Neuronal stem cell (in vitro differentiated cells): ENCODE measurements around the gene PHC2.
A peak's percentile ranks its signal among the peaks of the same experiment; 100 is the strongest.

ENCODE experiments used
- DNase-seq: peaks from one replicate; pipeline ENCODE4 v3.0.0-alpha.2; 2013; ENCODE audit warnings: low spot score
- H2AFZ ChIP-seq: one replicate; pipeline ENCODE4 v1.6.1; 2013; ENCODE audit warnings: mild to moderate bottlenecking, low read length, inconsistent platforms
- H2AK5ac ChIP-seq: 2 replicates; pipeline ENCODE4 v1.6.1; 2013; ENCODE audit warnings: low read depth, mild to moderate bottlenecking, inconsistent platforms, low read length, moderate library complexity, mixed read lengths
- H2BK120ac ChIP-seq: 2 replicates; pipeline ENCODE4 v1.6.1; 2013; ENCODE audit warnings: low read depth, mild to moderate bottlenecking, inconsistent platforms, low read length, moderate library complexity, mixed read lengths
- H2BK12ac ChIP-seq: one replicate; pipeline ENCODE4 v1.6.1; 2013; ENCODE audit warnings: low read length, inconsistent platforms
- H2BK15ac ChIP-seq: 2 replicates; pipeline ENCODE4 v1.6.1; 2013; ENCODE audit warnings: mild to moderate bottlenecking, low read length, inconsistent platforms, mixed read lengths
- H2BK5ac ChIP-seq: one replicate; pipeline ENCODE4 v1.6.1; 2013; ENCODE audit warnings: inconsistent platforms, mild to moderate bottlenecking, low read length, moderate library complexity
- H3K14ac ChIP-seq: one replicate; pipeline ENCODE4 v1.6.1; 2013; ENCODE audit warnings: low read length, inconsistent platforms
- H3K18ac ChIP-seq: 2 replicates; pipeline ENCODE4 v1.6.1; 2013; ENCODE audit warnings: low read length, inconsistent platforms
- H3K23ac ChIP-seq: 2 replicates; pipeline ENCODE4 v1.6.1; 2013; ENCODE audit warnings: low read depth, mild to moderate bottlenecking, mixed read lengths, low read length, inconsistent platforms; ENCODE audit not compliant: poor library complexity
- H3K27ac ChIP-seq: replicated peaks from 3 replicates; pipeline ENCODE4 v1.5.1; 2013; ENCODE audit warnings: low read length, inconsistent platforms
- H3K27me3 ChIP-seq, 3 experiments: 2 replicates each; pipeline ENCODE4 v1.6.1; 2013; ENCODE audit warnings: low read length in 3 of 3, mild to moderate bottlenecking in 2 of 3, inconsistent platforms in 1 of 3, low read depth in 1 of 3, mixed read lengths in 1 of 3, moderate library complexity in 1 of 3; ENCODE audit not compliant: control insufficient read depth in 3 of 3, insufficient read depth in 3 of 3
- H3K36me3 ChIP-seq, 2 donors: replicated peaks in 1 of 2; 2 replicates each; pipeline ENCODE4 v1.6.1; 2013; ENCODE audit warnings: low read length in 2 of 2; ENCODE audit not compliant: control insufficient read depth in 2 of 2, insufficient read depth in 2 of 2
- H3K4ac ChIP-seq: 2 replicates; pipeline ENCODE4 v1.6.1; 2013; ENCODE audit warnings: inconsistent platforms, mild to moderate bottlenecking, low read length, moderate library complexity
- H3K4me1 ChIP-seq, 2 donors: 1 replicate in 1 of 2; 2 replicates in 1 of 2; pipeline ENCODE4 v1.6.1; 2013; ENCODE audit warnings: low read length in 2 of 2, low read depth in 1 of 2; ENCODE audit not compliant: control insufficient read depth in 2 of 2, insufficient read depth in 1 of 2
- H3K4me2 ChIP-seq: one replicate; pipeline ENCODE4 v1.6.1; 2013; ENCODE audit warnings: mild to moderate bottlenecking, low read length, inconsistent platforms; ENCODE audit not compliant: insufficient read depth, poor library complexity, severe bottlenecking
- H3K4me3 ChIP-seq, 2 donors: 2 replicates each; pipeline ENCODE4 v1.5.1; 2013; ENCODE audit warnings: low read length in 2 of 2, mild to moderate bottlenecking in 2 of 2, inconsistent platforms in 1 of 2, moderate library complexity in 1 of 2
- H3K79me1 ChIP-seq: one replicate; pipeline ENCODE4 v1.6.1; 2013; ENCODE audit warnings: low read depth, mild to moderate bottlenecking, inconsistent platforms, low read length, moderate library complexity
- H3K9ac ChIP-seq: one replicate; pipeline ENCODE4 v1.6.1; 2013; ENCODE audit warnings: mild to moderate bottlenecking, low read depth, low read length, inconsistent platforms; ENCODE audit not compliant: poor library complexity
- H3K9me3 ChIP-seq, 2 donors: replicated peaks in 1 of 2; 2 replicates each; pipeline versions ENCODE3 to v1.6.1; 2013; ENCODE audit warnings: low read length in 2 of 2, mild to moderate bottlenecking in 2 of 2, inconsistent platforms in 1 of 2, low read depth in 1 of 2, mixed read lengths in 1 of 2, moderate library complexity in 1 of 2; ENCODE audit not compliant: control insufficient read depth in 2 of 2, insufficient read depth in 1 of 2
- H4K8ac ChIP-seq: one replicate; pipeline ENCODE4 v1.6.1; 2013; ENCODE audit warnings: low read depth, mild to moderate bottlenecking, inconsistent platforms, low read length, moderate library complexity
- H4K91ac ChIP-seq: one replicate; pipeline ENCODE4 v1.6.1; 2013; ENCODE audit warnings: low read length, low read depth, mild to moderate bottlenecking, inconsistent platforms; ENCODE audit not compliant: poor library complexity
- WGBS, 2 donors: extraction: QIAGEN DNeasy Blood & Tissue Kit; methylation state at CpG; one replicate each; pipeline ENCODE4 v1.1.7; 2013; ENCODE audit warnings: missing lambda C conversion rate in 2 of 2, mixed read lengths in 1 of 2; ENCODE audit not compliant: insufficient read length in 2 of 2, insufficient replicate concordance in 1 of 2; ENCODE audit errors: extremely low coverage in 2 of 2; 5-methylcytosine and 5-hydroxymethylcytosine counted together

Gene PHC2

DNA sequence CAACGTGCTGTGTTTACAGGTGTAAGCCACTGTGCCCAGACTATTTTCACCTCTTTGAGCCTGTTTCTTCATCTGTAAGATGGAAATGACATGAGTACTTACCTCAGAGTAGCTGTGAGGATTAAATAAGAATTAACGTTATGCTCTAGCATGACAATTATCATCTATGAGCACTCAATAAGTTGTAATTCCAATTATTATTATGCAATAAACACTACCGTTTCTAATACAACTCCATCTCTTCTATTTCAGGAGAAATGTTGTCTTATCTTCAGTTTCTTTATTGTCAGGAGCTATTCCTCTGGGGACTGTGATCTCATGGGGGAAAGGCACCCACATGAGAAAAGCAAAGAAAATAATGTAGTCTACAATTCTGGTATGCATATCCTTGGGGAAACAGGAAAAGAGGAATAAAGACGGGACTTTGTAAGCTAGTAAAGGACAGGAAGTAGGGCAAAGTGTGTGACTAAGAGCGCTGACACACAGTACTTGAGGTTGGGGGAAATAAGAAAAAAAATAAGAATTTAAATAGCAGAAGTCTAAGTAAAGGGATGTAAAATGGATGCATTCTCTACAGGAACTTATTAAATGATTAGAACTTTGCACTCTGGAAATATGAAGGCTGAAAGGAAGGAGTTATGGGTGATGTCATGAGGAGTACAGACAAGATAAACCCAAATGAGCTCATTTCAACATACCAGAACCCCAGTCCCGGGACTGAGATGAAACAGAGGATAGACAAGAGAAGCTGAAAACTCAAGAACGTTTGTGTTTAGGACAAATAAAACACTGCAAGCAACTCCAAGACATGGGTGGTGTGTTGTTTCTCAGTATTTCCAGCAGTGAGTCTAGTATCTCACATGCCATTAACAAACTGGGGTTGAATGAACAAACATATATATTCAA, 9.8 kb downstream of the PHC2 start:
- no peak overlapping the region for H2AK5ac ChIP-seq
- H2BK5ac ChIP-seq, result no peak overlapping the region
- no peak overlapping the region for H3K4me2 ChIP-seq
- no peaks in the 10 kb centered on the region for H3K36me3 ChIP-seq
- no peak overlapping the region for H2AFZ ChIP-seq
- DNase-seq, result no peak
- no peak overlapping the region for H3K4ac ChIP-seq
- WGBS, 2 donors, result no CpG with 5 or more reads among the region's 7 CpGs
- H3K4me3 ChIP-seq, result no peak overlapping the region
- peaks cover 2 to 18% of the 10 kb centered on the region in 2 donors for H3K9me3 ChIP-seq
- H2BK120ac ChIP-seq, result no peak overlapping the region
- no peaks in the 10 kb centered on the region for H3K27me3 ChIP-seq
- H2BK15ac ChIP-seq, result no peak overlapping the region
- H3K14ac ChIP-seq, result no peak overlapping the region
- no peak overlapping the region for H4K8ac ChIP-seq
- no peak overlapping the region for H4K91ac ChIP-seq
- peaks cover 0 to 10% of the 10 kb centered on the region in 2 donors for H3K4me1 ChIP-seq
- H3K79me1 ChIP-seq, result no peaks in the 10 kb centered on the region
- no peak overlapping the region for H3K9ac ChIP-seq
- H3K18ac ChIP-seq, result no peak overlapping the region
- H3K23ac ChIP-seq, result no peak overlapping the region
- no peak overlapping the region for H3K27ac ChIP-seq
- H2BK12ac ChIP-seq, result no peak overlapping the region

DNA sequence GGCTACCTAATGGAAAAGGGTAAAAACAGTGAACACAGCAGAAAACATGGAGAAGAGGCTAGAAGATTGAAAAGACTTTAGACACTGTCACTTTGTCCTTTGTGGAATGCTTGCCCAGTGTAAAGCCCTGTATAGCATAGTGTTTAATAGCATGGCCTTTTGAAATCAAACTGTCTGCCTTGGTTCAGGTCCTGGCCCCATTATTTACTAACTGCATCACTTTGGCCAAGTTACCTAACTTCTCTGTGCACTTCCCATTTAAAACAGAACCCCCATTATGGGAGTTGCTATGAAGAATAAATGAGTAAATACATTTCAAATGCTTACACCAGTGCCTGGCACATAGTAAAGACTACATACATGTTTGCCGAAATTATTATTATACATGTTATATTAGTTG, 12.1 kb downstream of the PHC2 start:
- no peak overlapping the region for H3K23ac ChIP-seq
- H2BK5ac ChIP-seq, result no peak overlapping the region
- H3K4me1 ChIP-seq, result peaks cover 0 to 6% of the 10 kb centered on the region in 2 donors
- no peak overlapping the region for H3K9ac ChIP-seq
- H4K8ac ChIP-seq, result no peak overlapping the region
- H2BK12ac ChIP-seq, result no peak overlapping the region
- H3K79me1 ChIP-seq, result no peaks in the 10 kb centered on the region
- no peak overlapping the region for H3K14ac ChIP-seq
- no peak overlapping the region for H3K27ac ChIP-seq
- no peak overlapping the region for H3K18ac ChIP-seq
- DNase-seq, result no peak
- no peak overlapping the region for H3K4me3 ChIP-seq
- H3K36me3 ChIP-seq, result no peaks in the 10 kb centered on the region
- no peak overlapping the region for H3K4ac ChIP-seq
- H2BK120ac ChIP-seq, result no peak overlapping the region
- H2BK15ac ChIP-seq, result no peak overlapping the region
- no CpG with 5 or more reads among the region's 1 CpG for WGBS, 2 donors
- peaks cover 5 to 32% of the 10 kb centered on the region in 2 donors for H3K9me3 ChIP-seq
- H2AFZ ChIP-seq, result no peak overlapping the region
- no peak overlapping the region for H3K4me2 ChIP-seq
- H2AK5ac ChIP-seq, result no peak overlapping the region
- H3K27me3 ChIP-seq, result no peaks in the 10 kb centered on the region
- no peak overlapping the region for H4K91ac ChIP-seq

DNA sequence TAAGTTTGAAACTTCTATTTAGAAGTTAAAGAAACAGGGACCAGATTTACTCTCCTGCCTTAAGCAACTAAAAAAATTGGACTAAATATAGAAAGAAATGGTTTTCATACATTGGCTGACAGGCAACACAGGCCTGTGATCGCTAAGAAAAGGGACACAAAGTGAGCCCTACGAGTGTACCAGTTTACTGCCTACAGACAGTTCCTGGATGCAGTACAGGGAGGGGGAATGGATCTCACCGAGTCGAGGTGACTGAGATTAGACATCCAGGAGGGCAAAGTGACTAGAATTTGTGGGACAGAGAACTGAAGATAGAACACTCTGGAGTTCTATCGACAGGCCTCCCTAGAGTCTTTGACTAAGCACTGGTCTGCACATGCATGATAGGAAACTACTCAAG, 16.0 kb downstream of the PHC2 start:
- H3K79me1 ChIP-seq, result no peaks in the 10 kb centered on the region
- no CpG with 5 or more reads among the region's 5 CpGs for WGBS, 2 donors
- H2AK5ac ChIP-seq, result no peak overlapping the region
- no peak overlapping the region for H3K9ac ChIP-seq
- no peak for DNase-seq
- H3K4me2 ChIP-seq, result no peak overlapping the region
- H3K18ac ChIP-seq, result no peak overlapping the region
- no peak overlapping the region for H4K8ac ChIP-seq
- H2BK5ac ChIP-seq, result no peak overlapping the region
- H3K23ac ChIP-seq, result no peak overlapping the region
- no peak overlapping the region for H2BK12ac ChIP-seq
- no peak overlapping the region for H2BK120ac ChIP-seq
- H3K4me3 ChIP-seq, result no peak overlapping the region
- H3K27me3 ChIP-seq, result no peaks in the 10 kb centered on the region
- no peak overlapping the region for H2BK15ac ChIP-seq
- no peak overlapping the region for H4K91ac ChIP-seq
- H3K4ac ChIP-seq, result no peak overlapping the region
- peaks cover 3 to 32% of the 10 kb centered on the region in 2 donors for H3K9me3 ChIP-seq
- no peak overlapping the region for H3K14ac ChIP-seq
- no peak overlapping the region for H3K27ac ChIP-seq
- no peak overlapping the region for H2AFZ ChIP-seq
- H3K4me1 ChIP-seq, result peaks cover 0 to 8% of the 10 kb centered on the region in 2 donors
- no peaks in the 10 kb centered on the region for H3K36me3 ChIP-seq

DNA sequence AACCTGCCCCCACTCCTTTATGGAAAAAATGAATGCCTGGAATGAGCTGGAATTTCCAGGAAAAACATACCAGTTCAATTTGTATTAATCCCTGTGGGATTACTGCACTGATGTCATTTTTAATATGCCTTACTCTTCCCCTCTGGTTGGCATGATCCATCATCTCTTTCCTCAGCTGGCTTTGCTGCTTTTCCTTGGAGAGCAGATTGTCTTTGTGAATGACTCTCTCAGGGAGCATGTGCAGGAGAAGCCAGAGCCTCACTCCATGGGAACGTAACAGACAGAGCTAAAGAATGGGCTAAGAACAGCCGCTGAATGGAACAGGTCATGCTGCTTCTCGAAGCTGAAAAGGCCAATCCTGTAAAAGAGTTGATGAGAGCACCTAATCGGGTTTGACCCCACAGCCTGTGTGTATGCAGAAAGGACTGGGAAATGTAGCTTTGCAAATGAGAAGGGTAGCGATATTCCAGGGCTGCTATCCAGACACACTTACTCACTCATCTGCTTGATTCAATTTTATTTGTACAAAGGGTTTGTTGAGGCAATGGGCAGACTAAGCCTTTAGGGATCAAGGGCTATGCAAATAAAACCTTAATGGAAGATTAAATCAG, 20.7 kb downstream of the PHC2 start:
- H2BK5ac ChIP-seq, result no peak overlapping the region
- no CpG with 5 or more reads among the region's 5 CpGs for WGBS, 2 donors
- H3K4me3 ChIP-seq, result peak overlapping the region in 1 of 2 donors; percentile 13
- peaks cover 3 to 15% of the 10 kb centered on the region in 2 donors for H3K9me3 ChIP-seq
- peaks cover 0 to 12% of the 10 kb centered on the region in 2 donors for H3K4me1 ChIP-seq
- no peak overlapping the region for H3K9ac ChIP-seq
- H3K27ac ChIP-seq, result peak overlapping the region; percentile 34
- H3K79me1 ChIP-seq, result no peaks in the 10 kb centered on the region
- H3K4ac ChIP-seq, result no peak overlapping the region
- H2BK15ac ChIP-seq, result no peak overlapping the region
- no peak overlapping the region for H2AK5ac ChIP-seq
- peak overlapping the region; percentile 37 for H2AFZ ChIP-seq
- DNase-seq, result peak; percentile 70
- H3K23ac ChIP-seq, result no peak overlapping the region
- H3K4me2 ChIP-seq, result no peak overlapping the region
- H3K18ac ChIP-seq, result no peak overlapping the region
- H4K91ac ChIP-seq, result no peak overlapping the region
- H3K14ac ChIP-seq, result no peak overlapping the region
- H2BK120ac ChIP-seq, result no peak overlapping the region
- H3K36me3 ChIP-seq, result no peaks in the 10 kb centered on the region
- H3K27me3 ChIP-seq, result no peaks in the 10 kb centered on the region
- no peak overlapping the region for H2BK12ac ChIP-seq
- no peak overlapping the region for H4K8ac ChIP-seq
